ENCODE data around the gene ARID3A. TPM values are rescaled to one million over a fixed set of nuclear protein-coding genes. Genes with fewer than 3 reads are reported as not detected.

Gene ARID3A
- total and polyA plus RNA-seq, 2 of the 13 experiments (the other 11 are each of a cell fraction or from before 2014, with no cell fraction given): 71.3 to 77.9 TPM

- TF ChIP-seq PHF20 (CRISPR knock-in tag; IDR thresholded peaks at IDR 0.05) (peak; percentile 61; the same call in 1 of the 2 replicates), GZF1 (CRISPR knock-in tag; IDR thresholded peaks at IDR 0.05) (no peak), RELA (CRISPR knock-in tag; IDR thresholded peaks at IDR 0.05) (no peak), FOXM1 (CRISPR knock-in tag; IDR thresholded peaks at IDR 0.05) (no peak), PHF8 (CRISPR knock-in tag; IDR thresholded peaks at IDR 0.05) (peak; percentile 65), POLR2A (IDR thresholded peaks at IDR 0.05; ENCODE audit: insufficient read depth in 1 of 2, low read depth in 2 of 2, low read length in 2 of 2) (peak in 1 of 2 experiments; percentile 76; a peak in 2 of 4 replicates), ZNF12 (CRISPR knock-in tag; IDR thresholded peaks at IDR 0.05) (no peak), HNF4G (IDR thresholded peaks at IDR 0.05; ENCODE audit: borderline replicate concordance, low read depth, low read length) (peak; percentile 28; the same call in 1 of the 2 replicates), HNF4G (CRISPR knock-in tag; IDR thresholded peaks at IDR 0.05; ENCODE audit: borderline replicate concordance, low read depth) (no peak; the same call in 1 of the 2 replicates), ZNF644 (CRISPR knock-in tag; IDR thresholded peaks at IDR 0.05; ENCODE audit: low read depth) (no peak), E2F1 (CRISPR knock-in tag; IDR thresholded peaks at IDR 0.05) (peak; percentile 70), KDM6A (CRISPR knock-in tag; IDR thresholded peaks at IDR 0.05; ENCODE audit: low read depth) (no peak), ZBTB14 (CRISPR knock-in tag; IDR thresholded peaks at IDR 0.05) (0 out of 2 replicates have a peak, but pooled peaks have one; percentile 32), MTF1 (CRISPR knock-in tag; IDR thresholded peaks at IDR 0.05) (0 out of 2 replicates have a peak, but pooled peaks have one; percentile 51), ZKSCAN8 (CRISPR knock-in tag; IDR thresholded peaks at IDR 0.05; ENCODE audit: borderline replicate concordance) (0 out of 2 replicates have a peak, but pooled peaks have one; percentile 35), BORCS8-MEF2B (CRISPR knock-in tag; IDR thresholded peaks at IDR 0.05) (peak; percentile 87; the same call in 1 of the 2 replicates), JARID2 (CRISPR knock-in tag; IDR thresholded peaks at IDR 0.05; ENCODE audit: insufficient replicate concordance) (no peak), SMARCC2 (IDR thresholded peaks at IDR 0.05) (no peak), MAX (IDR thresholded peaks at IDR 0.05) (peak; percentile 80), ZNF275 (CRISPR knock-in tag; IDR thresholded peaks at IDR 0.05; ENCODE audit: borderline replicate concordance) (no peak; the same call in none of the 2 replicates), ZNF570 (CRISPR knock-in tag; IDR thresholded peaks at IDR 0.05; ENCODE audit: borderline replicate concordance) (no peak), ZNF563 (CRISPR knock-in tag; IDR thresholded peaks at IDR 0.05) (peak; percentile 78; the same call in 1 of the 2 replicates), ZNF724P (CRISPR knock-in tag; IDR thresholded peaks at IDR 0.05; ENCODE audit: borderline replicate concordance) (peak; percentile 25; the same call in 1 of the 2 replicates), E2F5 (CRISPR knock-in tag; conservative IDR thresholded peaks at IDR 0.05) (no peak; the same call in 1 of the 2 replicates), CREBL2 (CRISPR knock-in tag; IDR thresholded peaks at IDR 0.05; ENCODE audit: borderline replicate concordance) (no peak)
Observed at GRCh38 chr19:917323-918151, 8.3 kb upstream of the ARID3A start, which contains the start of gene KISS1R (continued).

Data from HepG2 (cell line).